ENCODE data around the gene HIPK3. TPM values are rescaled to one million over a fixed set of nuclear protein-coding genes. Genes with fewer than 3 reads are reported as not detected.

Gene HIPK3
- total and polyA plus RNA-seq, 10 of the 15 experiments (the other 5 are each of a cell fraction or from before 2014, with no cell fraction given) = 3.4 to 26.5 (median 13.6) TPM

DNA sequence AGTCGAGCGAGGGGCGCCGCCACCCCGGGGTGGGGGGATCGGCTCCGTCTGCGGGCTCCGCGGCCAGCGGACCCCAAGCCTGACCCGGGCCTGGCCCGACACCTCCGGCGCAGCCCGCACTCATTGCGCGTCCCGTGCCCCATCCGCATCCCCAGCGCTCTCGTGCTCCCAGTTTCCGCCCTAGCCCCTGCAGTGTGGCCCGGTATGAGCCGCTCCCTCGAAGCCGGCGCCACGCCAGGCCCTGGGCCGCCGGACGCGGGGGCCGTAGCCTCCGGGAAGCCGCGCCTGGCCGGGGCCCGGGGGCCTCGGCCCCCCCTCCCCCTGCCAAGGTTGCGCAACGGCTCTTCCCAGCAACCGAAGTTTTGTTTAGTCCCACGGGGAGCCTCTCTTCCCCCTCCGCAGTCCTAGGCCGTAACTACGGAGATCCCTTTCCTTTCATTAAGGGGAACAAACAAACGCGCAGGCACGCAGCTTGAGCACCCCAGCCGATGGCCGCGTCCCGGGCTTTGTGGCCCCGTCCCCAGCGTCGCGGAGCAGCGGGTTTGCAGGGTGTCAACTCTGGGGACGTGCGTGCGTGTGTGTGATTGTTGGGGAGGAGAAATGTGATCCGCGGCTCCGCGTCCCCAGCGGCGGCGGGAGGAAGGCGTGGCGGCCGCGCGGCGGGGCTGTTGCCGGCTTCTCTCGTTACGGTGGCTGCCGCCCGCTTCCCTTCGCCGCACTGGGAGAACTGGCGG lies 883 bp downstream of the HIPK3 start (continued):
- TF ChIP-seq TAF1 (IDR thresholded peaks at IDR 0.05; ENCODE audit: borderline replicate concordance, low read depth, low read length) = peak; percentile 74; the same call in 1 of the 2 replicates
- TF ChIP-seq PML (IDR thresholded peaks at IDR 0.05; ENCODE audit: low read length) = 0 out of 2 replicates have a peak, but pooled peaks have one; percentile 29
- peak; percentile 81 for TF ChIP-seq POLR2AphosphoS5 (IDR thresholded peaks at IDR 0.05; ENCODE audit: low read length)
- no peak for TF ChIP-seq ZZZ3 (IDR thresholded peaks at IDR 0.05; ENCODE audit: control insufficient read depth, insufficient read length, low read depth)
- TF ChIP-seq ZNF24 (IDR thresholded peaks at IDR 0.05) = peak; percentile 31; the same call in 1 of the 2 replicates
- peak; percentile 16 to 38 (median 17); a peak in 2 of 6 replicates for TF ChIP-seq CTCF (IDR thresholded peaks at IDR 0.05 in 2 of 3, conservative IDR thresholded peaks at IDR 0.05 in 1 of 3; ENCODE audit: control insufficient read depth in 2 of 3, extremely low read depth in 1 of 3, insufficient read depth in 1 of 3, low read depth in 3 of 3, low read length in 3 of 3)
- TF ChIP-seq RAD21 (IDR thresholded peaks at IDR 0.05; ENCODE audit: insufficient read depth, low read depth, low read length) = no peak
- TF ChIP-seq, protein P1, sequence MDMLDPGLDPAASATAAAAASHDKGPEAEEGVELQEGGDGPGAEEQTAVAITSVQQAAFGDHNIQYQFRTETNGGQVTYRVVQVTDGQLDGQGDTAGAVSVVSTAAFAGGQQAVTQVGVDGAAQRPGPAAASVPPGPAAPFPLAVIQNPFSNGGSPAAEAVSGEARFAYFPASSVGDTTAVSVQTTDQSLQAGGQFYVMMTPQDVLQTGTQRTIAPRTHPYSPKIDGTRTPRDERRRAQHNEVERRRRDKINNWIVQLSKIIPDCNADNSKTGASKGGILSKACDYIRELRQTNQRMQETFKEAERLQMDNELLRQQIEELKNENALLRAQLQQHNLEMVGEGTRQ (IDR thresholded peaks at IDR 0.05; ENCODE audit: borderline replicate concordance, low read depth, low read length) = no peak
- no peak for TF ChIP-seq RFX5 (IDR thresholded peaks at IDR 0.05; ENCODE audit: low read depth, low read length)
- peak; percentile 30; the same call in 1 of the 2 replicates for TF ChIP-seq BACH1 (IDR thresholded peaks at IDR 0.05; ENCODE audit: borderline replicate concordance)
- TF ChIP-seq LARP7 (IDR thresholded peaks at IDR 0.05) = peak; percentile 60; the same call in 1 of the 2 replicates
- peak; percentile 32 for TF ChIP-seq MEF2B (IDR thresholded peaks at IDR 0.05; ENCODE audit: partially characterized antibody, poor library complexity, severe bottlenecking)
- no peak for TF ChIP-seq ZNF274 (IDR thresholded peaks at IDR 0.05; ENCODE audit: insufficient read depth, insufficient read length)
- TF ChIP-seq, protein P2, sequence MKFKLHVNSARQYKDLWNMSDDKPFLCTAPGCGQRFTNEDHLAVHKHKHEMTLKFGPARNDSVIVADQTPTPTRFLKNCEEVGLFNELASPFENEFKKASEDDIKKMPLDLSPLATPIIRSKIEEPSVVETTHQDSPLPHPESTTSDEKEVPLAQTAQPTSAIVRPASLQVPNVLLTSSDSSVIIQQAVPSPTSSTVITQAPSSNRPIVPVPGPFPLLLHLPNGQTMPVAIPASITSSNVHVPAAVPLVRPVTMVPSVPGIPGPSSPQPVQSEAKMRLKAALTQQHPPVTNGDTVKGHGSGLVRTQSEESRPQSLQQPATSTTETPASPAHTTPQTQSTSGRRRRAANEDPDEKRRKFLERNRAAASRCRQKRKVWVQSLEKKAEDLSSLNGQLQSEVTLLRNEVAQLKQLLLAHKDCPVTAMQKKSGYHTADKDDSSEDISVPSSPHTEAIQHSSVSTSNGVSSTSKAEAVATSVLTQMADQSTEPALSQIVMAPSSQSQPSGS (IDR thresholded peaks at IDR 0.05; ENCODE audit: low read length) = no peak
- TF ChIP-seq, protein P3, sequence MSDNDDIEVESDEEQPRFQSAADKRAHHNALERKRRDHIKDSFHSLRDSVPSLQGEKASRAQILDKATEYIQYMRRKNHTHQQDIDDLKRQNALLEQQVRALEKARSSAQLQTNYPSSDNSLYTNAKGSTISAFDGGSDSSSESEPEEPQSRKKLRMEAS (IDR thresholded peaks at IDR 0.05; ENCODE audit: low read depth, low read length) = peak; percentile 76
- no peak; the same call in 1 of the 2 replicates for TF ChIP-seq NBN (IDR thresholded peaks at IDR 0.05)
- no peak for TF ChIP-seq JUND (IDR thresholded peaks at IDR 0.05; ENCODE audit: low read depth, low read length)
- no peak for TF ChIP-seq SKIL (IDR thresholded peaks at IDR 0.05; ENCODE audit: low read depth, poor library complexity, severe bottlenecking)
- peak; percentile 25 for TF ChIP-seq DPF2 (IDR thresholded peaks at IDR 0.05)
- TF ChIP-seq BHLHE40 (IDR thresholded peaks at IDR 0.05; ENCODE audit: borderline replicate concordance in 1 of 2, low read depth in 2 of 2, low read length in 1 of 2) = peak; percentile 44 to 82; a peak in 3 of 4 replicates
- TF ChIP-seq SMAD5 (IDR thresholded peaks at IDR 0.05; ENCODE audit: low read depth) = peak; percentile 46; the same call in 1 of the 2 replicates
- TF ChIP-seq PAX8 (IDR thresholded peaks at IDR 0.05) = no peak
